GM20000 (cell line): Measurements from ENCODE around the gene YEATS2.

ENCODE experiments used
- DNase-seq: peaks from one replicate; pipeline ENCODE4 v3.0.0; 2012; ENCODE audit warnings: low spot score
- TF ChIP-seq, protein P1 (sequence below): IDR thresholded peaks from 2 replicates; pipeline ENCODE4 v1.5.1; 2012; ENCODE audit warnings: mild to moderate bottlenecking, control low read depth; ENCODE audit errors: extremely low read depth, missing control alignments

The YEATS2 gene

GRCh38 chr3:183829466-183829865, 131.9 kb downstream of the YEATS2 start:
- TF ChIP-seq, protein P1, sequence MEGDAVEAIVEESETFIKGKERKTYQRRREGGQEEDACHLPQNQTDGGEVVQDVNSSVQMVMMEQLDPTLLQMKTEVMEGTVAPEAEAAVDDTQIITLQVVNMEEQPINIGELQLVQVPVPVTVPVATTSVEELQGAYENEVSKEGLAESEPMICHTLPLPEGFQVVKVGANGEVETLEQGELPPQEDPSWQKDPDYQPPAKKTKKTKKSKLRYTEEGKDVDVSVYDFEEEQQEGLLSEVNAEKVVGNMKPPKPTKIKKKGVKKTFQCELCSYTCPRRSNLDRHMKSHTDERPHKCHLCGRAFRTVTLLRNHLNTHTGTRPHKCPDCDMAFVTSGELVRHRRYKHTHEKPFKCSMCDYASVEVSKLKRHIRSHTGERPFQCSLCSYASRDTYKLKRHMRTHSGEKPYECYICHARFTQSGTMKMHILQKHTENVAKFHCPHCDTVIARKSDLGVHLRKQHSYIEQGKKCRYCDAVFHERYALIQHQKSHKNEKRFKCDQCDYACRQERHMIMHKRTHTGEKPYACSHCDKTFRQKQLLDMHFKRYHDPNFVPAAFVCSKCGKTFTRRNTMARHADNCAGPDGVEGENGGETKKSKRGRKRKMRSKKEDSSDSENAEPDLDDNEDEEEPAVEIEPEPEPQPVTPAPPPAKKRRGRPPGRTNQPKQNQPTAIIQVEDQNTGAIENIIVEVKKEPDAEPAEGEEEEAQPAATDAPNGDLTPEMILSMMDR = no peak

GRCh38 chr3:183830187-183830586, 132.6 kb downstream of the YEATS2 start:
- no peak for DNase-seq
- TF ChIP-seq, protein P1 = no peak

More at GRCh38 chr3:183829466-183829865, 131.9 kb downstream of the YEATS2 start:
- no peak for DNase-seq

DNA sequence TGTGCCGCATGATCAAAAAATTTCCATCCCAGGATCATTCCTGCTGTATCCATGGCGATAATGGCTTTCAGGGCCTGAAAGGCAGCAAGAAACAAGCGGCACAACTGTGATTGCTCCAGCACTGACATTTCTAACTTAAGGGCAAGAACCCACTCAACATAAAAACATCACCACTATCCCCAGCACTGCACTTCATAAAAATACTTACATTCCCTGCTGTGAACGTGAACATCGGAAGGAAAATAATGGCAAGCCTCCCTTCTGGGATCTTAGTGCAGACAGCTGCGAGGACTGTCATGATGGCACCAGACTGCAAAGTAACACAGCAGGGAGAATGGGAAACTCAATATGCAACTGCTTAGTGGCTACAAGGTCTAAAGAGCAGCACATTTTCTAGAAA, 135.9 kb downstream of the YEATS2 start:
- no peak for DNase-seq
- TF ChIP-seq, protein P1 = no peak

- TF ChIP-seq, protein P1 = no peak
Measured at GRCh38 chr3:183837390-183837789, 139.8 kb downstream of the YEATS2 start.

DNA sequence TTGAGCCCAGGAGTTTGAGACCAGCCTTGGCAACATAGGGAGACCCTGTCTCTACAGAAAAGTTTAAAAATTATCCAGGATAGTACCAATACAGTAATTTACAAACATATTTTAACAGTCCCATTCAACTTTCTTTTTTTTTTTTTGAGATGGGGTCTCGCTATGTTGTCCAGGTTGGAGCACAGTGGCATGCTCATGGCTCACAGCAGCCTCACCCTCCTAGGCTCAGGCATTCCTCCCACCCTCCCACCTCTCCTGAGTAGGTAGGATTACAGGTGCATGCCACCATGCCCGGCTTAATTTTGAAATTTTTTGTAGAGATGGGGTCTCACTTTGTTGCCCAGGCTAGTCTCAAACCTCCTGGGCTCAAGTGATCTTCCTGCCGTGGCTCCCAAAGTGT, 140.3 kb downstream of the YEATS2 start:
- DNase-seq = no peak
- TF ChIP-seq, protein P1 = no peak

More at GRCh38 chr3:183837390-183837789, 139.8 kb downstream of the YEATS2 start:
- no peak for DNase-seq

DNA sequence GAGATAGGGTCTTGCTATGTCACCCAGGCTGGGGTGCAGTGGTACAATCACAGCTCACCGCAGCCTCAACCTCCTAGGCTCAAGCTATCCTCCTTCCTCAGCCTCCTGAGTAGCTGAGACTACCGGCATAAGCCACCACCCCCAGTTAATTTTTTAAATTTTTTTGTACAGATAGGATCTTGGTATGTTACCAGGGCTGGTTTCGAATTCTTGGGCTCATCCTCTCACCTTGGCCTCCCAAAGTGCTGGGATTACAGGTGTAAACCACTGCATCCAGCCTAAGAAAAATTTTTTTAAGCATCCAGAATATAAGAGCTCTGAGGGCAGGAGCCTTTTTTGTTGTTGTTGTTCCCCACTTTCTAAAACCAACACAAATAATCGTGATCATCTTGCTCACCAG, 142.2 kb downstream of the YEATS2 start:
- TF ChIP-seq, protein P1 = no peak
- no peak for DNase-seq

- TF ChIP-seq, protein P1 = no peak
- DNase-seq = no peak
Measured at GRCh38 chr3:183844606-183845005, 147.0 kb downstream of the YEATS2 start.

DNA sequence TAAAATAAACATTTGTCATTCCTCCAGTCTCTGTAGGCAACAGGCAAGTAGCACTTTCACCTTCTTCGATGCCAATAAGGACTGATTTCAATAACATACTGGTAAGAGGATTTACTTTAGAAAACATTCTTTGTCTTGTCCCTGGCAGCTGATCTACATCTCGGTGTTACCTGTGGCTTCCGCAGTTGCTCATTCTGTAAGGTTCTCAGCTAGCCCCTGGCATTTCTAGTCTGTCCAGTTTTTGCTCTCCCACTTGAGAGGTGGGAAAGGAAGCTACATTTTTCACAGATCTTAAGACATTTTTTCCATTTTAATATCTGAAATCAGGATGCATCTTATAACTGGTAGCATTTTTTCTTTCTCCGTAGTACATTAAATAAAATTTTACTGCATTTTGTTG, 147.5 kb downstream of the YEATS2 start:
- TF ChIP-seq, protein P1 = no peak
- no peak for DNase-seq
